HepG2 (cell line): ENCODE results near the gene ZNF285. TPM values are rescaled to one million over a fixed set of nuclear protein-coding genes. Genes with fewer than 3 reads are reported as not detected.

ENCODE experiments used
- CAMTA2 ChIP-seq: sonication (generic); formaldehyde crosslinking; IDR thresholded peaks from 2 replicates; pipeline ENCODE4 v1.4.0; 2020; ENCODE audit warnings: mild to moderate bottlenecking, missing genetic modification reagents, borderline replicate concordance
- CENPX ChIP-seq: sonication (generic); formaldehyde crosslinking; IDR thresholded peaks from 2 replicates; pipeline ENCODE4 v1.9.0; 2021; ENCODE audit warnings: mild to moderate bottlenecking, missing genetic modification reagents, moderate library complexity
- GABPB1 ChIP-seq: IDR thresholded peaks from 2 replicates; pipeline ENCODE4 v1.6.1; 2016; ENCODE audit warnings: mild to moderate bottlenecking, missing genetic modification reagents, moderate library complexity, missing compliant biosample characterization
- HMG20A ChIP-seq: IDR thresholded peaks from 2 replicates; pipeline ENCODE4 v1.6.1; 2016; ENCODE audit warnings: borderline replicate concordance
- HNRNPL ChIP-seq: fragments of 200-400 bp; formaldehyde crosslinking; IDR thresholded peaks from 2 replicates; pipeline ENCODE4 v1.6.1; 2017; ENCODE audit warnings: mild to moderate bottlenecking, low read depth, low read length
- IRX3 ChIP-seq: sonication (generic); formaldehyde crosslinking; IDR thresholded peaks from 2 replicates; pipeline ENCODE4 v1.8.1; 2023; ENCODE audit warnings: mild to moderate bottlenecking, low read depth, missing genetic modification reagents, borderline replicate concordance
- KLF16 ChIP-seq, 2 experiments: sonication (generic) in 1 of 2; formaldehyde crosslinking in 1 of 2; IDR thresholded peaks; 2 replicates each; pipeline versions ENCODE4 v1.6.1 to v1.8.0; 2016 to 2023; ENCODE audit warnings: missing genetic modification reagents in 2 of 2, missing compliant biosample characterization in 1 of 2
- MTF1 ChIP-seq: sonication (generic); formaldehyde crosslinking; IDR thresholded peaks from 2 replicates; pipeline ENCODE4 v1.5.0; 2020; ENCODE audit warnings: missing genetic modification reagents
- NRL ChIP-seq: sonication (generic); formaldehyde crosslinking; IDR thresholded peaks from 2 replicates; pipeline ENCODE4 v1.5.0; 2020; ENCODE audit warnings: missing genetic modification reagents, mild to moderate bottlenecking, moderate library complexity, borderline replicate concordance
- PHF21A ChIP-seq: sonication (generic); formaldehyde crosslinking; IDR thresholded peaks from 2 replicates; pipeline ENCODE4 v1.5.0; 2020; ENCODE audit warnings: mild to moderate bottlenecking, missing genetic modification reagents
- PHF8 ChIP-seq: sonication (generic); formaldehyde crosslinking; IDR thresholded peaks from 2 replicates; pipeline ENCODE4 v1.5.0; 2020; ENCODE audit warnings: missing genetic modification reagents
- ZBTB10 ChIP-seq: sonication (generic); formaldehyde crosslinking; IDR thresholded peaks from 2 replicates; pipeline ENCODE4 v1.4.0; 2020; ENCODE audit warnings: missing genetic modification reagents, borderline replicate concordance
- ZBTB26 ChIP-seq: IDR thresholded peaks from 2 replicates; pipeline ENCODE4 v1.6.1; 2016; ENCODE audit warnings: missing compliant biosample characterization, missing genetic modification reagents, borderline replicate concordance
- ZMAT5 ChIP-seq: sonication (generic); formaldehyde crosslinking; IDR thresholded peaks from 2 replicates; pipeline ENCODE4 v1.5.0; 2020; ENCODE audit warnings: mild to moderate bottlenecking, low read depth, missing genetic modification reagents, borderline replicate concordance
- ZNF143 ChIP-seq: sonication (generic); formaldehyde crosslinking; IDR thresholded peaks from 2 replicates; pipeline ENCODE4 v1.4.0; 2020; ENCODE audit warnings: missing genetic modification reagents
- ZNF510 ChIP-seq: sonication (generic); formaldehyde crosslinking; IDR thresholded peaks from 2 replicates; pipeline ENCODE4 v1.4.0; 2020; ENCODE audit warnings: low read depth, mild to moderate bottlenecking, missing genetic modification reagents
- ZNF672 ChIP-seq: sonication (generic); formaldehyde crosslinking; IDR thresholded peaks from 2 replicates; pipeline ENCODE4 v1.8.1; 2022; ENCODE audit warnings: missing genetic modification reagents
- ZSCAN25 ChIP-seq: sonication (generic); formaldehyde crosslinking; IDR thresholded peaks from 2 replicates; pipeline ENCODE4 v1.8.0; 2022; ENCODE audit warnings: mild to moderate bottlenecking, missing genetic modification reagents
- polyA plus RNA-seq, 8 experiments: library from polyadenylated mRNA; depleted of rRNA in 3 of 8; stranded (reverse) in 7 of 8; unstranded in 1 of 8; fragments of >200 nt; fragmentation: Illumina TruSeq in 4 of 8; extraction: Trizol in 4 of 8; gene quantifications; 2 replicates each; pipeline versions ENCODE4 v1.2.1 to v1.2.3, GENCODE V29; 2011 to 2016; ENCODE audit warnings: low read depth in 4 of 8, missing spikeins in 1 of 8, mixed read lengths in 1 of 8; ENCODE audit not compliant: insufficient read depth in 1 of 8
- total RNA-seq, 5 experiments: library from RNA; depleted of rRNA; stranded (reverse); fragments of >200 nt; fragmentation: Illumina TruSeq; extraction: Trizol; gene quantifications; 2 replicates each; pipeline ENCODE4 v1.2.3, GENCODE V29; 2016; ENCODE audit warnings: low read depth in 1 of 5
- TF ChIP-seq, protein P1 (sequence below), 2 experiments: sonication (generic) in 1 of 2; formaldehyde crosslinking in 1 of 2; IDR thresholded peaks; 2 replicates each; pipeline versions ENCODE4 v1.4.0 to v1.6.1; 2018 to 2020; ENCODE audit warnings: missing genetic modification reagents in 2 of 2, borderline replicate concordance in 1 of 2, low read depth in 1 of 2, mild to moderate bottlenecking in 1 of 2, missing biosample characterization in 1 of 2
- TF ChIP-seq, protein P2 (sequence below): sonication (generic); formaldehyde crosslinking; IDR thresholded peaks from 2 replicates; pipeline ENCODE4 v1.8.1; 2023; ENCODE audit warnings: mild to moderate bottlenecking, missing genetic modification reagents
- TF ChIP-seq, protein P3 (sequence below): sonication (generic); formaldehyde crosslinking; IDR thresholded peaks from 2 replicates; pipeline ENCODE4 v1.4.0; 2020; ENCODE audit warnings: missing genetic modification reagents, borderline replicate concordance

ZNF285 gene
- total and polyA plus RNA-seq, 2 of the 13 experiments (the other 11 are each of a cell fraction or from before 2014, with no cell fraction given): 0.82 to 1.7 TPM

DNA sequence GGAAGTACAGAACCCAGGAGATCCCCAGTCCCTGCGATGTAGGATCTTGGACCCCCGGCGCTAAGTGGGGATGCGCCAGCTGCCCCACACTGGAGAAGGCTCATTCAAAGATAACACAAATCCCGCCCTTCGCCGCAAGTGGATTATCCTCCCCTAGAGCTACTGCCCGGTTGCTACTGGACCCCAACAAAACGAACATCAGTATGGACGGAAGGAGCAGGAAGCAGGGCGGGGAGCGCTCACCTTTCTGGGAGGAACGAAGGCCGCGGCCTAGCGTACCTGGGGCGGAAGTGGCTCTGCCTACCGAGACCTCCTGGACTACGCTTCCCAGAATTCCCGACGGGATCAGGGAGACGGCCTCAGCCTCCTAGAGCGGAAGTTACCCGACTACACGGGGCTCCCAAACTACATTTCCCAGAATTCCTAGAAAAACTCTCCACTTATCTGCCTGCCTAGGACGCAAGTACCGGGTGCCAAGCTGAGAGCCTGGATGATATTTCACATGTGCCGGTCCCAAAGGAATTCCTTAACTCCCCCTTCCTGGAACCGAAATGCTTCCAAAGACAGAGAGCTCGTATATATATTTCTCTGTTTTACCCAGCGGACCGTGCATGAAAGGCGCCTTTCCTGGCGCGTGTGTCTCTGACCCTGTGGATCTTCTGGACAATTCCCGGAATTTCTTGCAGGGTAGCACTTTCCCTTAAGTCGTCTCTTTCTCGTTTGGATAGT is 44.9 kb downstream of the ZNF285 start, which contains the start of gene ZNF112 (continued):
- no peak for TF ChIP-seq ZMAT5 (CRISPR knock-in tag)
- peak; percentile 49; the same call in 1 of the 2 replicates for TF ChIP-seq ZBTB26
- TF ChIP-seq ZNF143 (CRISPR knock-in tag): peak; percentile 99
- no peak for TF ChIP-seq HNRNPL
- no peak for TF ChIP-seq HMG20A (CRISPR knock-in tag)
- TF ChIP-seq, protein P1, sequence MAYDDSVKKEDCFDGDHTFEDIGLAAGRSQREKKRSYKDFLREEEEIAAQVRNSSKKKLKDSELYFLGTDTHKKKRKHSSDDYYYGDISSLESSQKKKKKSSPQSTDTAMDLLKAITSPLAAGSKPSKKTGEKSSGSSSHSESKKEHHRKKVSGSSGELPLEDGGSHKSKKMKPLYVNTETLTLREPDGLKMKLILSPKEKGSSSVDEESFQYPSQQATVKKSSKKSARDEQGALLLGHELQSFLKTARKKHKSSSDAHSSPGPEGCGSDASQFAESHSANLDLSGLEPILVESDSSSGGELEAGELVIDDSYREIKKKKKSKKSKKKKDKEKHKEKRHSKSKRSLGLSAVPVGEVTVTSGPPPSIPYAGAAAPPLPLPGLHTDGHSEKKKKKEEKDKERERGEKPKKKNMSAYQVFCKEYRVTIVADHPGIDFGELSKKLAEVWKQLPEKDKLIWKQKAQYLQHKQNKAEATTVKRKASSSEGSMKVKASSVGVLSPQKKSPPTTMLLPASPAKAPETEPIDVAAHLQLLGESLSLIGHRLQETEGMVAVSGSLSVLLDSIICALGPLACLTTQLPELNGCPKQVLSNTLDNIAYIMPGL (CRISPR knock-in tag; IDR thresholded peaks at IDR 0.05; ENCODE audit: borderline replicate concordance in 1 of 2, low read depth in 1 of 2): peak in 1 of 2 experiments; percentile 47; a peak in 2 of 4 replicates
- no peak for TF ChIP-seq ZNF672 (CRISPR knock-in tag)
- no peak for TF ChIP-seq MTF1
- 0 out of 2 replicates have a peak, but pooled peaks have one; percentile 39 for TF ChIP-seq NRL
- TF ChIP-seq, protein P2, sequence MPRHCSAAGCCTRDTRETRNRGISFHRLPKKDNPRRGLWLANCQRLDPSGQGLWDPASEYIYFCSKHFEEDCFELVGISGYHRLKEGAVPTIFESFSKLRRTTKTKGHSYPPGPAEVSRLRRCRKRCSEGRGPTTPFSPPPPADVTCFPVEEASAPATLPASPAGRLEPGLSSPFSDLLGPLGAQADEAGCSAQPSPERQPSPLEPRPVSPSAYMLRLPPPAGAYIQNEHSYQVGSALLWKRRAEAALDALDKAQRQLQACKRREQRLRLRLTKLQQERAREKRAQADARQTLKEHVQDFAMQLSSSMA (CRISPR knock-in tag): no peak
- no peak for TF ChIP-seq IRX3 (CRISPR knock-in tag)
- no peak for TF ChIP-seq ZBTB10
- TF ChIP-seq PHF21A (CRISPR knock-in tag): 0 out of 2 replicates have a peak, but pooled peaks have one; percentile 26
- no peak for TF ChIP-seq CAMTA2 (CRISPR knock-in tag)
- no peak for TF ChIP-seq ZSCAN25 (CRISPR knock-in tag)
- TF ChIP-seq KLF16 (CRISPR knock-in tag; IDR thresholded peaks at IDR 0.05): peak in 1 of 2 experiments; percentile 48; a peak in 1 of 4 replicates
- peak; percentile 98 for TF ChIP-seq GABPB1
- TF ChIP-seq CENPX (CRISPR knock-in tag): no peak
- no peak for TF ChIP-seq ZNF510 (CRISPR knock-in tag)
- TF ChIP-seq, protein P3, sequence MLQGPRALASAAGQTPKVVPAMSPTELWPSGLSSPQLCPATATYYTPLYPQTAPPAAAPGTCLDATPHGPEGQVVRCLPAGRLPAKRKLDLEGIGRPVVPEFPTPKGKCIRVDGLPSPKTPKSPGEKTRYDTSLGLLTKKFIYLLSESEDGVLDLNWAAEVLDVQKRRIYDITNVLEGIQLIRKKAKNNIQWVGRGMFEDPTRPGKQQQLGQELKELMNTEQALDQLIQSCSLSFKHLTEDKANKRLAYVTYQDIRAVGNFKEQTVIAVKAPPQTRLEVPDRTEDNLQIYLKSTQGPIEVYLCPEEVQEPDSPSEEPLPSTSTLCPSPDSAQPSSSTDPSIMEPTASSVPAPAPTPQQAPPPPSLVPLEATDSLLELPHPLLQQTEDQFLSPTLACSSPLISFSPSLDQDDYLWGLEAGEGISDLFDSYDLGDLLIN (CRISPR knock-in tag): no peak
- peak; percentile 95 for TF ChIP-seq PHF8 (CRISPR knock-in tag)
